Activated T-helper 17 cell treated with anti-CD3 and anti-CD28 coated beads, Interleukin-2, amount 50 U/mL, for 72 hours (primary cell): ENCODE results near the gene UGT2B10. TPM values are rescaled to one million over a fixed set of nuclear protein-coding genes. Genes with fewer than 3 reads are reported as not detected.
"Not testable (repeated sequence)": the region's sequence is repeated elsewhere in the genome, so short reads cannot be mapped to it uniquely, and the experiment has no call there.

Source experiments
- ATAC-seq: fragments of 150-1000 bp; cut with Tn5 transposase; replicated peaks from 2 replicates; pipeline ENCODE4 v1.10.0; 2021; ENCODE audit warnings: mild to moderate bottlenecking, moderate library complexity
- H3K27ac Mint-ChIP-seq: one replicate; pipeline ENCODE4 v1.8.0; 2022; ENCODE audit warnings: mixed read lengths
- H3K27me3 Mint-ChIP-seq: one replicate; pipeline ENCODE4 v1.8.0; 2022; ENCODE audit warnings: mixed read lengths
- H3K36me3 Mint-ChIP-seq: one replicate; pipeline ENCODE4 v1.8.0; 2022; ENCODE audit warnings: low read depth, mild to moderate bottlenecking, mixed read lengths
- H3K4me1 Mint-ChIP-seq: one replicate; pipeline ENCODE4 v1.8.0; 2022; ENCODE audit warnings: mixed read lengths
- H3K4me3 Mint-ChIP-seq: one replicate; pipeline ENCODE4 v1.8.0; 2022; ENCODE audit warnings: mild to moderate bottlenecking, mixed read lengths
- H3K9me3 Mint-ChIP-seq: one replicate; pipeline ENCODE4 v1.8.0; 2022; ENCODE audit warnings: mixed read lengths
- total RNA-seq, 2 donors: library from RNA; stranded (reverse); gene quantifications; one replicate each; pipeline ENCODE4 v1.2.3, GENCODE V29; 2022

The UGT2B10 gene
- total RNA-seq: not detected

- H3K4me1 Mint-ChIP-seq, H3K36me3 Mint-ChIP-seq, H3K9me3 Mint-ChIP-seq, H3K27ac Mint-ChIP-seq, ATAC-seq, H3K4me3 Mint-ChIP-seq, H3K27me3 Mint-ChIP-seq: not testable (repeated sequence)
These were observed at the start of gene UGT2B10 for GRCh38 chr4:68815617-68816409. TSS of gene UGT2B10 (plus strand) at chr4:68815994. CDS start at chr4:68816020, 26 bp downstream.

DNA sequence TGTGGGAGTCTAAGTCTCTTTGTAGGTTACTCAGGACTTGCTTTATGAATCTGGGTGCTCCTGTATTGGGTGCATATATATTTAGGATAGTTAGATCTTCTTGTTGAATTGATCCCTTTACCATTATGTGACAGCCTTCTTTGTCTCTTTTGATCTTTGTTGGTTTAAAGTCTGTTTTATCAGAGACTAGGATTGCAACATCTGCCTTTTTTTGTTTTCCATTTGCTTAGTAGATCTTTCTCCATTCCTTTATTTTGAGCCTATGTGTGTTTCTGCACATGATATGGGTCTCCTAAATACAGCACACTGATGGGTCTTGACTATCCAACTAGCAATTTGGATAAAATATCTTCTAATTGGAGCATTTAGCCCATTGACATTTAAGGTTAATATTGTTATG, 44.0 kb upstream of the UGT2B10 start:
- not testable (repeated sequence) for ATAC-seq, H3K36me3 Mint-ChIP-seq, H3K27ac Mint-ChIP-seq

GRCh38 chr4:68773699-68774098, 42.1 kb upstream of the UGT2B10 start:
- Mint-ChIP-seq H3K4me3 (no peak overlapping the region), H3K27ac (no peak overlapping the region), H3K27me3 (no peaks in the 10 kb centered on the region), H3K9me3 (peaks cover 11% of the 10 kb centered on the region), H3K4me1 (no peaks in the 10 kb centered on the region), H3K36me3 (no peaks in the 10 kb centered on the region)
- ATAC-seq: no peak

More for the DNA sequence above, 44.0 kb upstream of the UGT2B10 start:
- not testable (repeated sequence) for H3K4me1 Mint-ChIP-seq, H3K9me3 Mint-ChIP-seq, H3K4me3 Mint-ChIP-seq, H3K27me3 Mint-ChIP-seq

- no peak for ATAC-seq
- peaks cover 25% of the 10 kb centered on the region for H3K9me3 Mint-ChIP-seq
- no peaks in the 10 kb centered on the region for H3K4me1 Mint-ChIP-seq
- H3K27me3 Mint-ChIP-seq: no peaks in the 10 kb centered on the region
- no peak overlapping the region for H3K27ac Mint-ChIP-seq
- no peak overlapping the region for H3K4me3 Mint-ChIP-seq
- H3K36me3 Mint-ChIP-seq: no peaks in the 10 kb centered on the region
These were observed 35.6 kb upstream of the UGT2B10 start for GRCh38 chr4:68780232-68780631.

GRCh38 chr4:68797048-68797447, 18.7 kb upstream of the UGT2B10 start:
- no peak overlapping the region for H3K27ac Mint-ChIP-seq
- H3K27me3 Mint-ChIP-seq: no peaks in the 10 kb centered on the region
- ATAC-seq: no peak
- H3K36me3 Mint-ChIP-seq: no peaks in the 10 kb centered on the region
- no peak overlapping the region for H3K4me3 Mint-ChIP-seq
- H3K9me3 Mint-ChIP-seq: no peaks in the 10 kb centered on the region
- H3K4me1 Mint-ChIP-seq: no peaks in the 10 kb centered on the region

DNA sequence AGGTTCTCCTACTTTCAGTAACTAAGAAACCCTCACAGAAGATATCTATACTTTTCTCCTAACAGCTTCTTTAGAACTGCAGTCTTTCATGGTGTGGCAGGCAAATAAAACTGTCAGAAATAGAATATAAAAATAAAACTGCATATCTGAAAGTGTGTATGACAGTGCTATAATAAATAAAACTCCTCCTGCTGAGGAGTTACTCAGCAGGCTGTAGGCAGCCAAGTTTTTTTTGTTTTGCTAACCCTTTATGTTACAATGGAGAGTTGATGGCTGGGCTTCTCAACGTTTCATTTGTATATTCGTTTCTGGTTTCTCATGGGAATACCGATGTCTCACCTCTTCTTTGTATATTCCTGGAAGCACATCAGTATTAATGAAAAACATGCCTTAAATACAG, 18.2 kb upstream of the UGT2B10 start:
- ATAC-seq: no peak
- H3K27ac Mint-ChIP-seq: no peak overlapping the region
- H3K9me3 Mint-ChIP-seq: no peaks in the 10 kb centered on the region
- H3K4me3 Mint-ChIP-seq: no peak overlapping the region
- no peaks in the 10 kb centered on the region for H3K4me1 Mint-ChIP-seq
- H3K36me3 Mint-ChIP-seq: no peaks in the 10 kb centered on the region
- H3K27me3 Mint-ChIP-seq: no peaks in the 10 kb centered on the region

GRCh38 chr4:68803013-68803412, 12.8 kb upstream of the UGT2B10 start:
- no peaks in the 10 kb centered on the region for H3K36me3 Mint-ChIP-seq

GRCh38 chr4:68808060-68808459, 7.7 kb upstream of the UGT2B10 start:
- Mint-ChIP-seq H3K27me3 (no peaks in the 10 kb centered on the region), H3K36me3 (no peaks in the 10 kb centered on the region), H3K27ac (no peak overlapping the region), H3K4me1 (no peaks in the 10 kb centered on the region), H3K4me3 (no peak overlapping the region), H3K9me3 (no peaks in the 10 kb centered on the region)
- ATAC-seq: no peak

More at GRCh38 chr4:68803013-68803412, 12.8 kb upstream of the UGT2B10 start:
- Mint-ChIP-seq H3K9me3 (no peaks in the 10 kb centered on the region), H3K27ac (no peak overlapping the region), H3K4me1 (no peaks in the 10 kb centered on the region), H3K4me3 (no peak overlapping the region), H3K27me3 (no peaks in the 10 kb centered on the region)
- ATAC-seq: no peak

- Mint-ChIP-seq H3K4me3 (no peak overlapping the region), H3K9me3 (no peaks in the 10 kb centered on the region), H3K4me1 (no peaks in the 10 kb centered on the region), H3K27ac (no peak overlapping the region), H3K27me3 (no peaks in the 10 kb centered on the region), H3K36me3 (no peaks in the 10 kb centered on the region)
- no peak for ATAC-seq
These were observed 4.9 kb upstream of the UGT2B10 start for GRCh38 chr4:68810919-68811318.

DNA sequence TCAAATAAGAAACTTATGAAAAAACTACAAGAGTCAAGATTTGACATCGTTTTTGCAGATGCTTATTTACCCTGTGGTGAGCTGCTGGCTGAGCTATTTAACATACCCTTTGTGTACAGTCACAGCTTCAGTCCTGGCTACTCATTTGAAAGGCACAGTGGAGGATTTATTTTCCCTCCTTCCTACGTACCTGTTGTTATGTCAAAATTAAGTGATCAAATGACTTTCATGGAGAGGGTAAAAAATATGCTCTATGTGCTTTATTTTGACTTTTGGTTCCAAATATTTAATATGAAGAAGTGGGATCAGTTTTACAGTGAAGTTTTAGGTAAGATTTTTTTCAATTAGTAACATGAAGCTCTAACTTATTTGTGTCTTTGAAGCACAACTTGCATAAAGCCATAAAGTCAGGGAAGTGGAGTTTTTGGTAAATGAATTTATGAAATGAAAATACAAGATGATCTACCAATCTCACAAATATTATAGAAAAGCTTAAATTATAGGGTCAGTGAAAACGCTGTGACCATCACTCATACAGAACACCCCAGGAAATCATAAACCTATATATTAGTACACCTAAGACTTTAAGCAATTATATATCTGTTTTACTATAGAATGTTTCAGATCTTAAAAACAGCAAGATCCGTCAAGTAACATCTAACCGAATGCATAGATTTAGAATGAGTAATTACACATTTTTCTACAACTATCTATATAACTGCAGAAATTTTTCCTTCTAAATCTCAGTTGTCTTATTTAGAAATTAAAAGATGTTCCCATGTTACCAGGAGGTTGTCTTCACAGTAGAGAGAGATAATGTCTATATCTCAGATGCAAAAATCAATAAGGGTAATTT, 844 bp downstream of the UGT2B10 start:
- H3K4me1 Mint-ChIP-seq, H3K4me3 Mint-ChIP-seq, H3K27ac Mint-ChIP-seq, H3K9me3 Mint-ChIP-seq, H3K27me3 Mint-ChIP-seq, H3K36me3 Mint-ChIP-seq, ATAC-seq: not testable (repeated sequence)

DNA sequence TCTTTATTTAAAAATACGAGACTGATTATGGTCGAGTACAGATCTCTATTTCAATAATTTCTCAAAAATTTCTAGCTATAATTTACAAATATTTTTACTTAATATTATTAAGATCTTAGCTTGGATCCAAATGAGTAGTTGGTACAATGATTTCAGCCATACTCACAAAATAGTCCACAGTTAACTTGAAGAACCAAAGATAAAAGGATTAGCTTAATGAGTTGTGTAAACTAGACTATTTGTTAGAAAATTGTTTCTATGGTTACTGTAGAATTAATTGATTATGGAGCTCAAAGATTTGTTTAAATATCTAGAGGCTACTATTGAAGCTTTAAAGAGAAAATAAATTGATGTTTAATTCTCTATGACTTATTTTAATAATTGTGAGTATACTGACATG, 1.6 kb downstream of the UGT2B10 start:
- no peak overlapping the region for H3K4me3 Mint-ChIP-seq
- H3K4me1 Mint-ChIP-seq: no peaks in the 10 kb centered on the region
- H3K9me3 Mint-ChIP-seq: no peaks in the 10 kb centered on the region
- H3K27ac Mint-ChIP-seq: no peak overlapping the region
- no peaks in the 10 kb centered on the region for H3K36me3 Mint-ChIP-seq
- no peaks in the 10 kb centered on the region for H3K27me3 Mint-ChIP-seq
- no peak for ATAC-seq

- H3K9me3 Mint-ChIP-seq, H3K27ac Mint-ChIP-seq, H3K4me1 Mint-ChIP-seq, H3K36me3 Mint-ChIP-seq, H3K27me3 Mint-ChIP-seq, H3K4me3 Mint-ChIP-seq, ATAC-seq: not testable (repeated sequence)
These were observed 2.3 kb downstream of the UGT2B10 start for GRCh38 chr4:68818030-68818462.

DNA sequence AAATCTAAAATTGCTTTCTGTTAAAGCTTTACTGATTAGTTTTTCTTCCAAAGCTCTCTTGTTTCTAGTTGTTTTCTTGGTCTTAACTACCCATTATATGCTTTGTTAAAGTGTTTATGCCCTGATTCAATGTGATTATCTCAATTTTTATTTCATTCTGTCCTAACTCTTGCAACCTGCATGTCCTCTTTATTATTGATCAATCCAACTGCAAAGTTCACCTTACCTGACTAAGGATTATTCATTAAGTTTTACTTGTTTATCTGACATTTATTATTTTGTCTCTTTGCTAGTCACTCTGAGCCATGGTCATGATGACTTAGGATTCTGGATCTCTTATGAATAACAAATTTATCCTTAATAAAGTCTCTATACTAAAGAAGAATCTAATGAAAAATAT, 15.8 kb downstream of the UGT2B10 start:
- Mint-ChIP-seq H3K36me3 (no peaks in the 10 kb centered on the region), H3K27me3 (no peaks in the 10 kb centered on the region), H3K27ac (no peak overlapping the region), H3K4me3 (no peak overlapping the region), H3K9me3 (no peaks in the 10 kb centered on the region), H3K4me1 (no peaks in the 10 kb centered on the region)
- no peak for ATAC-seq

DNA sequence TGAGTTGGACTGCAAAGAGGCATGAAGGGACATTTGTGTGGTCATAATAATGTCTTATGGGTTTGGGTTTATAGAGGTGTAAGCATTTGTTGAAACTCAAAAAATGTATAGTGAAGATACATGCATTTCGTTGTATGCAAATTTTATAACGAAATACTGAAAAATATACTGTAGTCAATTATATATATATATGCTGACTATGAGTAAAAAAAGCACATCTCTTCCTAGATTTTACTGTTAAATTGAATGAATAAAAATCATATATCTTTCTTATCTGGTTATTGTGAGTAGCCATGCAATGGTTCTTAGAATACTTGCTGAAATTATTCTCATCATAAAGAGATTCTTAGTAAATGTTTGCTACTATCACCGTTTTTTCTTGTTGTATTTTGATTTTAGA, 34.5 kb downstream of the UGT2B10 start:
- peaks cover 8% of the 10 kb centered on the region for H3K9me3 Mint-ChIP-seq
- no peak for ATAC-seq
- H3K36me3 Mint-ChIP-seq: no peaks in the 10 kb centered on the region
- H3K4me1 Mint-ChIP-seq: no peaks in the 10 kb centered on the region
- no peak overlapping the region for H3K4me3 Mint-ChIP-seq
- no peaks in the 10 kb centered on the region for H3K27me3 Mint-ChIP-seq
- H3K27ac Mint-ChIP-seq: no peak overlapping the region

DNA sequence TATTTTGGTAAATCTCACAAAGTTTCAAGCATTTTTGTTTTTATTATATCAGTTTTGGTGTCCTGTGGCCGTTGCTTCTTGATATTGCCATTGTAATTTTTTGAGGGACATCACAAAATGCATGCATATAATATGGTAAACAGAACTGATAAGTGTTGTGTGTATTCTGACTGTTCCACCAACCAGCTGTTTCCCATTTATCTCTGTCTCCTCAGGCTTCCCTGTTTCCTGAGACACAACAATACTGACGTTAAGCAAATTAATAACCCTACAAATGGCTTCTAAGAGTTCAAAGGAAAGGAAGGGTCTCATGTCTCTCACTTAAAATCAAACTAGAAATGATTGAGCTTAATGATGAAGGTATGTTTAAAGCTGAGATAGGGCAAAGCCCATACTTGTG, 40.0 kb downstream of the UGT2B10 start:
- H3K4me1 Mint-ChIP-seq: no peaks in the 10 kb centered on the region
- ATAC-seq: no peak
- no peak overlapping the region for H3K4me3 Mint-ChIP-seq
- H3K36me3 Mint-ChIP-seq: no peaks in the 10 kb centered on the region
- peaks cover 5% of the 10 kb centered on the region for H3K9me3 Mint-ChIP-seq
- no peaks in the 10 kb centered on the region for H3K27me3 Mint-ChIP-seq
- no peak overlapping the region for H3K27ac Mint-ChIP-seq
